Keratinocyte (primary cell): ENCODE results near the gene CXCL12. TPM values are rescaled to one million over a fixed set of nuclear protein-coding genes. Genes with fewer than 3 reads are reported as not detected.

Experiments used
- DNase-seq: peaks from one replicate; pipeline ENCODE4 v3.0.0-alpha.2; 2011; ENCODE audit warnings: low read depth, missing footprints, low spot score
- FAIRE-seq: peaks from 2 replicates; lab custom pipeline; 2011; peaks lifted over from hg19 to GRCh38; lab: Jason Lieb, UNC
- H2AFZ ChIP-seq: 2 replicates; pipeline ENCODE4 v1.6.0; 2012; ENCODE audit warnings: low read length, control low read depth, inconsistent platforms; ENCODE audit not compliant: control insufficient read depth
- H3K27ac ChIP-seq: 2 replicates; pipeline ENCODE4 v1.5.1; 2011; ENCODE audit warnings: low read length; ENCODE audit not compliant: control insufficient read depth, insufficient read depth
- H3K27me3 ChIP-seq: 3 replicates; pipeline ENCODE4 v1.6.0; 2011; ENCODE audit warnings: low read length; ENCODE audit not compliant: control insufficient read depth, insufficient read depth; ENCODE audit errors: extremely low read depth
- H3K36me3 ChIP-seq, 2 experiments: 2 replicates in 1 of 2; 3 replicates in 1 of 2; pipeline ENCODE4 v1.5.1; 2011; ENCODE audit warnings: low read length in 2 of 2, mild to moderate bottlenecking in 1 of 2; ENCODE audit not compliant: control insufficient read depth in 2 of 2, insufficient read depth in 2 of 2; ENCODE audit errors: extremely low read depth in 1 of 2
- H3K4me1 ChIP-seq: 3 replicates; pipeline ENCODE4 v1.5.1; 2011; ENCODE audit warnings: low read length; ENCODE audit not compliant: control insufficient read depth, insufficient read depth; ENCODE audit errors: extremely low read depth
- H3K4me2 ChIP-seq: 3 replicates; pipeline ENCODE4 v1.6.0; 2011; ENCODE audit warnings: low read depth, low read length; ENCODE audit not compliant: control insufficient read depth, insufficient read depth; ENCODE audit errors: extremely low read depth
- H3K4me3 ChIP-seq, 3 experiments: fragments of 200-600 bp in 1 of 3; sonication (generic) in 1 of 3; 2 replicates in 2 of 3; 3 replicates in 1 of 3; pipeline ENCODE4 v1.5.1; 2011 to 2016; ENCODE audit warnings: low read length in 3 of 3, mild to moderate bottlenecking in 3 of 3, control low read depth in 2 of 3, inconsistent platforms in 1 of 3, low read depth in 1 of 3, mixed read lengths in 1 of 3, mixed run types in 1 of 3, moderate library complexity in 1 of 3; ENCODE audit not compliant: control insufficient read depth in 2 of 3, insufficient read depth in 2 of 3; ENCODE audit errors: extremely low read depth in 1 of 3
- H3K79me2 ChIP-seq: 2 replicates; pipeline ENCODE4 v1.6.0; 2012; ENCODE audit warnings: low read length; ENCODE audit not compliant: control insufficient read depth, insufficient read depth
- H3K9ac ChIP-seq: 3 replicates; pipeline ENCODE4 v1.6.0; 2011; ENCODE audit warnings: low read length; ENCODE audit not compliant: control insufficient read depth, insufficient read depth; ENCODE audit errors: extremely low read depth
- H3K9me1 ChIP-seq: 3 replicates; pipeline ENCODE4 v1.6.0; 2011; ENCODE audit warnings: low read length; ENCODE audit not compliant: control insufficient read depth, insufficient read depth; ENCODE audit errors: extremely low read depth
- H3K9me3 ChIP-seq: 2 replicates; pipeline ENCODE4 v1.5.1; 2012; ENCODE audit warnings: low read depth, low read length; ENCODE audit not compliant: control insufficient read depth
- H4K20me1 ChIP-seq: 3 replicates; pipeline ENCODE4 v1.6.0; 2011; ENCODE audit warnings: low read length; ENCODE audit not compliant: control insufficient read depth, insufficient read depth; ENCODE audit errors: extremely low read depth
- EZH2 ChIP-seq: IDR thresholded peaks from one replicate; pipeline ENCODE4 v1.6.1; 2012; ENCODE audit warnings: inconsistent platforms, mild to moderate bottlenecking, low read length, moderate library complexity
- dilution Hi-C: fragments of 300-500 bp; cut with MboI; formaldehyde crosslinking; loops from one replicate; pipeline ENCODE4 v1.7.0; 2020; ENCODE audit warnings: low sequenced_read_pairs; ENCODE audit not compliant: extremely low pct_ligation_motif_present
- polyA plus RNA-seq, 5 experiments: library from polyadenylated mRNA; depleted of rRNA in 3 of 5; stranded (reverse) in 3 of 5; stranded (forward) in 1 of 5; unstranded in 1 of 5; fragments of >200 nt; gene quantifications; 1 replicate in 1 of 5; 2 replicates in 3 of 5; 3 replicates in 1 of 5; pipeline versions ENCODE4 v1.2.1 to v1.2.3, GENCODE V29; 2011 to 2012; ENCODE audit warnings: missing spikeins in 2 of 5, low read depth in 1 of 5, low replicate concordance in 1 of 5
- TF ChIP-seq, protein P1 (sequence below), 3 experiments: IDR thresholded peaks in 1 of 3; conservative IDR thresholded peaks in 1 of 3; optimal IDR thresholded peaks in 1 of 3; 2 replicates in 2 of 3; 3 replicates in 1 of 3; pipeline versions ENCODE3 to v1.5.1; 2011; ENCODE audit warnings: low read length in 3 of 3, mild to moderate bottlenecking in 3 of 3, moderate library complexity in 2 of 3, control low read depth in 1 of 3, inconsistent platforms in 1 of 3; ENCODE audit not compliant: insufficient read depth in 2 of 3; ENCODE audit errors: extremely low read depth in 1 of 3

CXCL12 gene
- polyA plus RNA-seq, 1 donor (not counting 4 experiments of a cell fraction or from before 2014, with no cell fraction given), result not detected

DNA sequence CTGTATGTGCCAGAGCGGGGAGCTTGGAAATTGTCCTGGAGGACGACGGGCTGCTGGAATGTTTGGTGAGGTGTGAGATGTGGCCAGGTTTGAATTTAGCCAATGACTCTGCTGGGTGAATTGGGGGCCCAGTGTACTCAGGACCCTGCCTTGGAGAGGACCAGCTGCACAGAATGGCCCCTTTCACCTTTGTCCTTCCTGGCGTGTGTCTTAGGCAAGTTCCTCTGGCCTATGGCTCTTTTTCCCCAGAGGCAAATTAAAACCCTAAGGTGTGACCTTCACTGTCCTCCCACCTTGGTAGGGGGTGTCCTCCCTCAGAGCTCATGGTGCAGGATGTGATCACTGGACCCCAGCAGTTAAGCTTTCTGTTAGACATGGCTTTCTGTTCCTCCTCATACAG lies 47.8 kb downstream of the CXCL12 start:
- no peaks in the 10 kb centered on the region for H3K4me1 ChIP-seq
- no peak overlapping the region for H2AFZ ChIP-seq
- no peak overlapping the region for H3K4me2 ChIP-seq
- no peaks in the 10 kb centered on the region for H4K20me1 ChIP-seq
- DNase-seq, result no peak
- no peaks in the 10 kb centered on the region for H3K9me3 ChIP-seq
- dilution Hi-C loops, result no loop called here
- H3K27me3 ChIP-seq, result no peaks in the 10 kb centered on the region
- H3K4me3 ChIP-seq, result no peak overlapping the region
- no peaks in the 10 kb centered on the region for H3K9me1 ChIP-seq
- H3K27ac ChIP-seq, result no peak overlapping the region
- H3K36me3 ChIP-seq, result no peaks in the 10 kb centered on the region
- no peak overlapping the region for H3K9ac ChIP-seq
- no peak for TF ChIP-seq EZH2
- TF ChIP-seq, protein P1, sequence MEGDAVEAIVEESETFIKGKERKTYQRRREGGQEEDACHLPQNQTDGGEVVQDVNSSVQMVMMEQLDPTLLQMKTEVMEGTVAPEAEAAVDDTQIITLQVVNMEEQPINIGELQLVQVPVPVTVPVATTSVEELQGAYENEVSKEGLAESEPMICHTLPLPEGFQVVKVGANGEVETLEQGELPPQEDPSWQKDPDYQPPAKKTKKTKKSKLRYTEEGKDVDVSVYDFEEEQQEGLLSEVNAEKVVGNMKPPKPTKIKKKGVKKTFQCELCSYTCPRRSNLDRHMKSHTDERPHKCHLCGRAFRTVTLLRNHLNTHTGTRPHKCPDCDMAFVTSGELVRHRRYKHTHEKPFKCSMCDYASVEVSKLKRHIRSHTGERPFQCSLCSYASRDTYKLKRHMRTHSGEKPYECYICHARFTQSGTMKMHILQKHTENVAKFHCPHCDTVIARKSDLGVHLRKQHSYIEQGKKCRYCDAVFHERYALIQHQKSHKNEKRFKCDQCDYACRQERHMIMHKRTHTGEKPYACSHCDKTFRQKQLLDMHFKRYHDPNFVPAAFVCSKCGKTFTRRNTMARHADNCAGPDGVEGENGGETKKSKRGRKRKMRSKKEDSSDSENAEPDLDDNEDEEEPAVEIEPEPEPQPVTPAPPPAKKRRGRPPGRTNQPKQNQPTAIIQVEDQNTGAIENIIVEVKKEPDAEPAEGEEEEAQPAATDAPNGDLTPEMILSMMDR (optimal IDR thresholded peaks at IDR 0.05 in 1 of 3, IDR thresholded peaks at IDR 0.05 in 1 of 3, conservative IDR thresholded peaks at IDR 0.05 in 1 of 3; ENCODE audit: extremely low read depth in 1 of 3, insufficient read depth in 2 of 3, low read length in 3 of 3), result no peak
- FAIRE-seq, result no peak
- H3K79me2 ChIP-seq, result no peaks in the 10 kb centered on the region

DNA sequence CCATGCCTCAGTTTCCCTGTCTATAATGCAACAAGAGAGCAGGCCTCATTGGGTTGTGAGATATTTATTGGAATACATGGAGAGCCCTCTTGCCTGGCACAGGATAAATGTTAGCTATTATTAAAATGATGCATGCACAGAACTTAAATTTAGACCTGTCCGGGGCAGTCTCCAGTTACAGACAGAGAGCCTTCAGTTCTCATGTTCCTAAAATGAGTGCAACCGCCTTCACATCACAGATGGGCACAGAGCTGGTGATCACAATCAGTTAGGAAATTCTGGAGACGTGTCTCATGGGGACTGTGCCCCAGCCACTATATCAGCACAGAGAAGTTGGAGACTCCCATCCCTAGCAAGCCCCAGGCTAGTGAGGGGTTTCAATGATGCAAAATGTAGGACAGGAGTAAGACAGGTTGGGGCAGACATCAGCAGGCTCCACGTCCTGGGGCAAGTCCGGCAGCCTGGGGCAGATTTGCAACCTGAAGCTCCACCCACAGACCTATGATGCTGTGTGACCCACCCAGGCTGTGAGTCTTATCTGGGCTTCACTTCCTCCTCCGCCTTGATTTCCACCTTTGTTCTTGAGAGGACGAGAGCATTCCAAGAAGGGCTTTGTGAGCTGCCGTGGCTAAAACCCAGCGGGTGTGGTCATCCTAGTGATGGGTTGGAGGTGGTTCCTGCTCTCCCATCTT lies 49.4 kb downstream of the CXCL12 start:
- H3K27ac ChIP-seq, result no peak overlapping the region
- H3K9me1 ChIP-seq, result no peaks in the 10 kb centered on the region
- no peak overlapping the region for H3K9ac ChIP-seq
- no peaks in the 10 kb centered on the region for H4K20me1 ChIP-seq
- H3K79me2 ChIP-seq, result no peaks in the 10 kb centered on the region
- no peaks in the 10 kb centered on the region for H3K4me1 ChIP-seq
- DNase-seq (no peak), FAIRE-seq (no peak)
- no peaks in the 10 kb centered on the region for H3K36me3 ChIP-seq
- TF ChIP-seq, protein P1 (optimal IDR thresholded peaks at IDR 0.05 in 1 of 3, IDR thresholded peaks at IDR 0.05 in 1 of 3, conservative IDR thresholded peaks at IDR 0.05 in 1 of 3; ENCODE audit: extremely low read depth in 1 of 3, insufficient read depth in 2 of 3, low read length in 3 of 3), result no peak
- TF ChIP-seq EZH2, result no peak
- H3K4me2 ChIP-seq, result no peak overlapping the region
- dilution Hi-C loops, result no loop called here
- H3K4me3 ChIP-seq, result no peak overlapping the region
- no peaks in the 10 kb centered on the region for H3K27me3 ChIP-seq
- no peaks in the 10 kb centered on the region for H3K9me3 ChIP-seq
- no peak overlapping the region for H2AFZ ChIP-seq
